ENCODE results near the gene E4F1.
A peak's percentile ranks its signal among the peaks of the same experiment; 100 is the strongest.
"Not testable (repeated sequence)": the region's sequence is repeated elsewhere in the genome, so short reads cannot be mapped to it uniquely, and the experiment has no call there.

The E4F1 gene

DNA sequence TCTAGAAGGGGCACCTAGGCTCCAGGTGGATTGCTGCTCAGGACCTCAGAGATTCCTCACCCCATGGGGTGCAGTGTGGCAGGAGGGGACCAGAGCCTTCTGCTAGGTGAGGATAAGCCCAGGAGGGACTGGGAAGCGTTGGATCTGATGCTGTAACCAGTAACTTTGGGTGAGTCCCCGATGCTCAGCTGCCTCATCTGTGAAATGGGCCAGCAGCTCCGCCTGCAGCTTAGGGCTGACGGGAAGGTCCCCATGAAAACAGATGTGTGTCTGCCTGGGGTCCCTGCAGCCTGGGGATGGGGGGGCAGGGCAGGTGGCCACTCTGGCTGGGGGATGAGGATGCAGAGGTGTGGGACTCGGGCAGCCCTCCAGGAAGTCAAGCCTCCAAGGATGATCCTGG, 24.3 kb upstream of the E4F1 start:
- Histone ChIP-seq H3K14ac (ENCODE audit: low read length in 2 of 2) (no peak overlapping the region), H2BK5ac (ENCODE audit: low read depth, low read length, poor library complexity, severe bottlenecking) (no peak overlapping the region), H3K4me3 (ENCODE audit: insufficient read depth in 1 of 2, low read depth in 1 of 2, low read length in 2 of 2) (no peak overlapping the region), H3K18ac (ENCODE audit: low read depth in 1 of 2, low read length in 2 of 2) (no peak overlapping the region), H2BK12ac (ENCODE audit: low read length in 2 of 2) (no peak overlapping the region), H2AK5ac (ENCODE audit: low read length, severe bottlenecking) (no peak overlapping the region), H3K23ac (ENCODE audit: low read length in 2 of 2) (no peak overlapping the region), H3K36me3 (ENCODE audit: control insufficient read depth in 1 of 2, insufficient read depth in 2 of 2, low read depth in 1 of 2, low read length in 2 of 2) (no peaks in the 10 kb centered on the region), H4K8ac (ENCODE audit: low read length) (no peak overlapping the region), H3K4me2 (ENCODE audit: low read length, poor library complexity, severe bottlenecking) (no peak overlapping the region), H3K27me3 (ENCODE audit: control insufficient read depth in 1 of 2, insufficient read depth in 1 of 2, low read length in 2 of 2) (peaks cover 51 to 53% of the 10 kb centered on the region in 2 experiments), H3K9ac (ENCODE audit: low read length) (no peak overlapping the region), H2BK120ac (ENCODE audit: low read depth, low read length) (no peak overlapping the region), H2AFZ (ENCODE audit: low read depth, low read length) (no peak overlapping the region), H2BK15ac (ENCODE audit: low read depth, poor library complexity, severe bottlenecking) (no peak overlapping the region), H3K4me1 (ENCODE audit: control insufficient read depth, insufficient read depth, low read depth, low read length) (peaks cover 20% of the 10 kb centered on the region), H4K91ac (ENCODE audit: low read length) (no peak overlapping the region), H3K4ac (ENCODE audit: low read depth in 1 of 2, low read length in 2 of 2) (no peak overlapping the region), H3K79me1 (replicated peaks; ENCODE audit: low read length, poor library complexity, severe bottlenecking) (no peaks in the 10 kb centered on the region), H3K27ac (ENCODE audit: low read length, poor library complexity, severe bottlenecking) (no peak overlapping the region), H3K9me3 (ENCODE audit: control insufficient read depth, low read length) (peaks cover 6% of the 10 kb centered on the region)
- DNase-seq: no peak
- 88% methylated on average over 5 of the region's 5 CpGs for WGBS

GRCh38 chr16:2199621-2200139, 23.7 kb upstream of the E4F1 start:
- no peak overlapping the region for H3K4ac ChIP-seq (ENCODE audit: low read depth in 1 of 2, low read length in 2 of 2)
- H3K23ac ChIP-seq (ENCODE audit: low read length in 2 of 2): no peak overlapping the region
- no peak overlapping the region for H2AK5ac ChIP-seq (ENCODE audit: low read length, severe bottlenecking)
- H3K4me1 ChIP-seq (ENCODE audit: control insufficient read depth, insufficient read depth, low read depth, low read length): peaks cover 22% of the 10 kb centered on the region
- WGBS: 75% methylated on average over 12 of the region's 14 CpGs
- H3K27me3 ChIP-seq (ENCODE audit: control insufficient read depth in 1 of 2, insufficient read depth in 1 of 2, low read length in 2 of 2): peaks cover 47 to 48% of the 10 kb centered on the region in 2 experiments
- H4K8ac ChIP-seq (ENCODE audit: low read length): no peak overlapping the region
- H3K18ac ChIP-seq (ENCODE audit: low read depth in 1 of 2, low read length in 2 of 2): no peak overlapping the region
- H2AFZ ChIP-seq (ENCODE audit: low read depth, low read length): no peak overlapping the region
- H3K14ac ChIP-seq (ENCODE audit: low read length in 2 of 2): no peak overlapping the region
- H3K79me1 ChIP-seq (replicated peaks; ENCODE audit: low read length, poor library complexity, severe bottlenecking): no peaks in the 10 kb centered on the region
- no peaks in the 10 kb centered on the region for H3K36me3 ChIP-seq (ENCODE audit: control insufficient read depth in 1 of 2, insufficient read depth in 2 of 2, low read depth in 1 of 2, low read length in 2 of 2)
- no peak overlapping the region for H3K4me2 ChIP-seq (ENCODE audit: low read length, poor library complexity, severe bottlenecking)
- H3K27ac ChIP-seq (ENCODE audit: low read length, poor library complexity, severe bottlenecking): no peak overlapping the region
- no peak overlapping the region for H2BK120ac ChIP-seq (ENCODE audit: low read depth, low read length)
- no peak overlapping the region for H2BK12ac ChIP-seq (ENCODE audit: low read length in 2 of 2)
- no peak overlapping the region for H4K91ac ChIP-seq (ENCODE audit: low read length)
- no peak overlapping the region for H2BK5ac ChIP-seq (ENCODE audit: low read depth, low read length, poor library complexity, severe bottlenecking)
- H2BK15ac ChIP-seq (ENCODE audit: low read depth, poor library complexity, severe bottlenecking): no peak overlapping the region
- no peak for DNase-seq
- H3K4me3 ChIP-seq (ENCODE audit: insufficient read depth in 1 of 2, low read depth in 1 of 2, low read length in 2 of 2): no peak overlapping the region
- no peak overlapping the region for H3K9ac ChIP-seq (ENCODE audit: low read length)
- peaks cover 6% of the 10 kb centered on the region for H3K9me3 ChIP-seq (ENCODE audit: control insufficient read depth, low read length)

- H3K9ac ChIP-seq (ENCODE audit: low read length): no peak overlapping the region
Observed at GRCh38 chr16:2200313-2200712, 23.1 kb upstream of the E4F1 start.

DNA sequence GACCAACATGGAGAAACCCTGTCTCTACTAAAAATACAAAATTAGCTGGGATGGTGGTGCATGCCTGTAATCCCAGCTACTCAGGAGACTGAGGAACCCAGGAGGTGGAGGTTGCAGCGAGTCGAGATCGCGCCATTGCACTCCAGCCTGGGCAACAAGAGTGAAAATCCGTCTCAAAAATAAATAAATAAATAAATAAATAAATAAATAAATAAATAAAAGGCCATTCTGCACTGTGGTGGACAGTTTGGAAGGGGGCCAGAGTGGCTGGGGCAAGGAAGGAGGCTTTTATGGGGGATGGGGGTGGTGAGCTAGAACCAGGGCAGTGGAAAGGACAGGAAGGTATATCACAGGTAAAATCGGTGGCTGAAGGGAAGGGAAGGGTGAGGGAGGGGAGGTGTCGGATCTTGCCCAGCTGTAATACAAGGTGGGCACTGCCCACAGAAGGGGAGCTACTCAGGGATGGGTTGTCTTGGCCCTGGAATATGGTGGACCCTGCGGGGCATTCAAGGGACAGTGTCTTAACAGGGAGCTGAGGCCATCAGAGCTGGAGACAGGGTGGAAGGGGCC, 20.2 kb upstream of the E4F1 start:
- H3K23ac ChIP-seq (ENCODE audit: low read length in 2 of 2); H3K18ac ChIP-seq (ENCODE audit: low read depth in 1 of 2, low read length in 2 of 2); H4K91ac ChIP-seq (ENCODE audit: low read length); H3K4me3 ChIP-seq (ENCODE audit: insufficient read depth in 1 of 2, low read depth in 1 of 2, low read length in 2 of 2); H3K9me3 ChIP-seq (ENCODE audit: control insufficient read depth, low read length); H2BK12ac ChIP-seq (ENCODE audit: low read length in 2 of 2); H3K9ac ChIP-seq (ENCODE audit: low read length); H2AFZ ChIP-seq (ENCODE audit: low read depth, low read length); H2BK120ac ChIP-seq (ENCODE audit: low read depth, low read length); H2BK5ac ChIP-seq (ENCODE audit: low read depth, low read length, poor library complexity, severe bottlenecking); H3K14ac ChIP-seq (ENCODE audit: low read length in 2 of 2); H4K8ac ChIP-seq (ENCODE audit: low read length); H2AK5ac ChIP-seq (ENCODE audit: low read length, severe bottlenecking); H2BK15ac ChIP-seq (ENCODE audit: low read depth, poor library complexity, severe bottlenecking); DNase-seq; H3K4me2 ChIP-seq (ENCODE audit: low read length, poor library complexity, severe bottlenecking); H3K27ac ChIP-seq (ENCODE audit: low read length, poor library complexity, severe bottlenecking): not testable (repeated sequence)
- Histone ChIP-seq H3K4me1 (ENCODE audit: control insufficient read depth, insufficient read depth, low read depth, low read length) (peaks cover 16% of the 10 kb centered on the region), H3K36me3 (ENCODE audit: control insufficient read depth in 1 of 2, insufficient read depth in 2 of 2, low read depth in 1 of 2, low read length in 2 of 2) (peaks cover 12 to 24% of the 10 kb centered on the region in 2 experiments), H3K27me3 (ENCODE audit: control insufficient read depth in 1 of 2, insufficient read depth in 1 of 2, low read length in 2 of 2) (peaks cover 22 to 24% of the 10 kb centered on the region in 2 experiments), H3K4ac (ENCODE audit: low read depth in 1 of 2, low read length in 2 of 2) (peak overlapping the region in 1 of 2 experiments; percentile 35), H3K79me1 (replicated peaks; ENCODE audit: low read length, poor library complexity, severe bottlenecking) (peaks cover 15% of the 10 kb centered on the region)
- 100% methylated on average over 5 of the region's 8 CpGs for WGBS

More at GRCh38 chr16:2200313-2200712, 23.1 kb upstream of the E4F1 start:
- Histone ChIP-seq H2BK120ac (ENCODE audit: low read depth, low read length) (no peak overlapping the region), H3K4ac (ENCODE audit: low read depth in 1 of 2, low read length in 2 of 2) (no peak overlapping the region), H3K27me3 (ENCODE audit: control insufficient read depth in 1 of 2, insufficient read depth in 1 of 2, low read length in 2 of 2) (peaks cover 41% of the 10 kb centered on the region in 2 experiments), H3K4me2 (ENCODE audit: low read length, poor library complexity, severe bottlenecking) (no peak overlapping the region), H2AK5ac (ENCODE audit: low read length, severe bottlenecking) (no peak overlapping the region), H3K9me3 (ENCODE audit: control insufficient read depth, low read length) (peaks cover 6% of the 10 kb centered on the region), H3K18ac (ENCODE audit: low read depth in 1 of 2, low read length in 2 of 2) (no peak overlapping the region), H3K23ac (ENCODE audit: low read length in 2 of 2) (no peak overlapping the region), H2AFZ (ENCODE audit: low read depth, low read length) (no peak overlapping the region), H3K4me1 (ENCODE audit: control insufficient read depth, insufficient read depth, low read depth, low read length) (peaks cover 19% of the 10 kb centered on the region), H4K8ac (ENCODE audit: low read length) (no peak overlapping the region), H2BK12ac (ENCODE audit: low read length in 2 of 2) (no peak overlapping the region), H3K36me3 (ENCODE audit: control insufficient read depth in 1 of 2, insufficient read depth in 2 of 2, low read depth in 1 of 2, low read length in 2 of 2) (no peaks in the 10 kb centered on the region), H3K4me3 (ENCODE audit: insufficient read depth in 1 of 2, low read depth in 1 of 2, low read length in 2 of 2) (no peak overlapping the region), H2BK5ac (ENCODE audit: low read depth, low read length, poor library complexity, severe bottlenecking) (no peak overlapping the region), H2BK15ac (ENCODE audit: low read depth, poor library complexity, severe bottlenecking) (no peak overlapping the region), H4K91ac (ENCODE audit: low read length) (no peak overlapping the region), H3K27ac (ENCODE audit: low read length, poor library complexity, severe bottlenecking) (no peak overlapping the region), H3K79me1 (replicated peaks; ENCODE audit: low read length, poor library complexity, severe bottlenecking) (no peaks in the 10 kb centered on the region), H3K14ac (ENCODE audit: low read length in 2 of 2) (no peak overlapping the region)
- WGBS: 87% methylated on average over 6 of the region's 6 CpGs
- no peak for DNase-seq
